HG02642 (cell line): Measurements from ENCODE around the gene LCA5.
"Not testable (repeated sequence)": the region's sequence is repeated elsewhere in the genome, so short reads cannot be mapped to it uniquely, and the experiment has no call there.

Experiments
- ATAC-seq: cut with Tn5 transposase; IDR thresholded peaks from one replicate; pipeline ENCODE4 v1.9.1; 2021; ENCODE audit warnings: mild to moderate bottlenecking; ENCODE audit not compliant: unreplicated experiment, poor library complexity

Gene LCA5

DNA sequence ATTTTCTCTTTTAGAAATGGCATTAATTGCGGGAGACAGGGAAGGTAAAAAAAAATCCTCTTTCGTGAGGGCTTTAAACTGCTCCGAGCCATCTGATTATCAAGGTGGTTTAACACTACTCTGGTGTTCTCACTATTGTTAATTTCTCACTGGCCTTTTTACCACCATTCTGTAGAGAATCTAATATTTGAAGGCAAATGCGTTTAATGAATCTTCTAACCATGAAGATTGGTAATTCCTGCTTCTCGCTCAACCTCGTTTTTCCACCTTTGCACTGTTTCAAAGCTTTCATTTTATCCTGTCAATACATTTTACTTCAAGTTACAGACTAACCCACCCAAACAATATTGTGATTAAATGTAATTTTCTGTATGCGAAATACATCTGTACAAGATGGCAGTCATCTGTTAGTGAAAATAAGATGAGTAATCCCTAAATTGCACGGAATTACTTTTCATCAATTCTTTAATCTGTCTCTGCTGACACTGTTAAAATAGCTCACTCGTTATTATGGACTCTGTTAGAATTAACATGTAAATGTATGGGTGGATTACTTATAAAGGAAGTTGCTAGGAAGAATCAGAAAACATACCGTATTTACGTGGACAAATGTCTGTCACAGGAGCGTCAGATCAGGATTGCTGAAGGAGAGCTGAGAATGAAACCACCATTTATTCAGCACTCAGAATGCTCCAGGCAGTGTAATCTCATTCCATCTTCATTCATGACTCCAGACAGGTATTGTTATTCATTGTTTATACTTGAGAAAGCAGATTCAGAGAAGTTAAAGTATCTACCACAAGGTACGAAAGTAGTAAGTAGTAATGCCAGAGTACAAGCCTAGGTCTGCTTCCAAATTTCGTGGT, 1.1 kb upstream of the LCA5 start:
- ATAC-seq, result no peak

DNA sequence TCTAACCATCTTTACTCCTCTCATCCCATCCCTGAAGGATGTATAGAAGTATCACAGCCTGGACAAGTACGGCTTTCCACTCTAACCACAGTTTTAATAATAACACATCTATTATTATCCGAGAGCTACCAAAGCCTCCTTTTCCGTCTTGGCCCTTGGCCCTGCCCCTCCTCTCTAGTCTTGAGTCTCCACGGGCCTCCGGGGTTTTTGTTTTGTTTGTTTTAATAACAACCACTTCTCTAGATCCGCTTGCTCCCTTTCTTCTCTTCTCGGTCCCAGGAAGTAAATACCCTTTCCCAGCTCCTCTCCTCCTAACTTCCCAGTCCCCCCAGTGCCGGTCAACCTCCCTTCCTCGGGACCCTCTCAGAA, 661 bp downstream of the LCA5 start:
- no peak for ATAC-seq

DNA sequence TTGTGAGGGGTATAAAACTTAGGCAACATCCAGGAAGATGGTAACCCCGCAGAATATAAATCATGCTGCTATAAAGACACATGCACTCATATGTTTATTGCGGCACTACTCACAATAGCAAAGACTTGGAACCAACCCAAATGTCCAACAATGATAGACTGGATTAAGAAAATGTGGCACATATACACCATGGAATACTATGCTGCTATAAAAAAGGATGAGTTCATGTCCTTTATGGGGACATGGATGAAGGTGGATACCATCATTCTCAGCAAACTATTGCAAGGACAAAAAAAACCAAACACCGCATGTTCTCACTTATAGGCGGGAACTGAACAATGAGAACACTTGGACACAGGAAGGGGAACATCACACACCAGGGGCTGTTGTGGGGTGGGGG, 7.7 kb downstream of the LCA5 start:
- not testable (repeated sequence) for ATAC-seq

DNA sequence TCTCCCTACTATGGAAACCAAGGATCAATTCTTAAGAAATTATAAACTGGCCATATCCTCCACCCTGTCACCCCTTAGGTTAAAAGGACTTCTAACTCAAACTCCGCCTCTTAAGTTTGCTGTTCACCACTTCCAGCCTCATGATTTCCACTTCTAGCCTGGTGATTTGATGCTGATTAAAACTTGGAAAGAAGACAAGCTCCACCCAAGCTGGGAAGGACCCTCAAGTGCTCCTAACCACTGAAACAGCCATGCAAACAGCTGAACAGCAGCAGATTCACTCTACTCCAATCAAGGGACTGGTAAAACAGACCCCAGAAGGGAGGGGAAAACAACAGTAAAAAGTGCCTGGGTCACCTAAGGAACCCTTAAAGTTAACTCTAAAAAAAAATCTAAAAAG, 10.3 kb downstream of the LCA5 start:
- ATAC-seq, result no peak

DNA sequence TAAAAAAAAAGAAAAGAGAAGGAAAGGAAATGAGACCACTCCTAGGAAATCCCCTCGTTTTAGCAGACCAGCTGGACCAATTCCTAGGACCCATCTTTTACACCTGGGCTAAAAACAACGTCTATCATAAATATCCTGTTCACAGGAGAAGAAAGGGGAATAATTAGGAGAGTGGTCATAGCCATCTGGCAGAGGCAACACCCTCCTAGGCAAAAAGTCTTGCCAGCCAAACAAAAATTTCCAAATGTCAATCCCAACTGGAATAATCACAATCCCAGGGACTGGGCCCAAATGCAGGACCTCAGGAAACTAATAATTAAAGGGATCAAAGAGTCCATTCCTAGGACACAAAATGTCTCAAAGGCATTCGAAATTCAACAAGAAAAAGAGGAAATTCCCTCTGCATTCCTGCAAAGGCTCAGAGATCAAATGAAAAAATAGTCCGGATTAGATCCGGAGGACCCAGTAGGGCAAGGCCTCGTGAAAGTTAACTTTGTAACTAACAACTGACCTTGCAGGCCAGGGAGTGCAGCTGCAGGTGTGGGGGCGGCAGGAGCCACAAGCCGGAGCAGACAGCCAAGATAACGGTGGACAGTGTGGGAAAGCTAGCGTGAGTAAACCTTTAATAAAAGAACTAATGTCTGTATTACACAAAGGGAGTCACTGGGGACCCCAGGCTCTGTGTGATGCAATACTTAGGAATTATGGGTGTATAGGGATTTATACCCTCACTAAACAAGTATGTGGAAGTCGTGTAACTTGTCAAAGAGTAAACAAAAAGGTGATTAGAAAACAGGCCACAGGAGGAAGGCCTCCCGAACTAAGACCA, 11.7 kb downstream of the LCA5 start:
- no peak for ATAC-seq

DNA sequence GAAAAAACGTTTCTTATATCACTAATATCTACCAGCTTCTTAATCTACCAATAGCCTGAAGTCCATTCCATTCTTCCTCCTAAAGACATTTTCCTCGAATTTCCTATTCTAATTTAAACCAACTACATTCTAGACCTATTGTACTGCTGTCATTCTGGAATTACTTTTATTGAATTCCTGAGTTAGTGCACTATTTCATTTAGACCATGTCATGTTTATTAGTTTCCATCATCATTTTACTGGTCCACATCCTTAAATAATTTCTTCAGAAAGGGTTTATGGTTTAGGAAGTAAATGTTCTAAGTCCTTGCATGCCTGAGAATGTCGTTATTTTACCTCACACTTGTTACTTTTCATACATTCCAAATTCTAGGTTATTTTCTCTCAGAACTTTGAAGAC, 13.2 kb downstream of the LCA5 start:
- no peak for ATAC-seq

DNA sequence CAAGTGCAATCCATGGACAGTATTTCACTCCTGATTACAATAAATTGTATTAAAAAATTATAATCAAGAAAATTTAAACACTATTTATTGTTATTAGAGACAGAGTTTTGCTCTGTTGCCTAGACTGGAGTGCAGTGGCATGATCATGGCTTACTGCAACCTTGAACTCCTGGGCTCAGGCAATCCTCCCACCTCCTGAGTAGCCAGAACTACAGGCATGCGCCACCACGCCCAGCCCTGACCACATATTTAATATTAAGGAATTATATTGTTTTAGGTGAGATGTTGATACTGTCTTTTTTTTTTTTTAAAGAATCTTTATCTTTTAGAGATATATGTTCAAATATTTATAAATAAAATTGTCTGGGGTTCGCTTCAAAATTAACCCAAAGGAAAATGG, 14.6 kb downstream of the LCA5 start:
- ATAC-seq, result no peak

DNA sequence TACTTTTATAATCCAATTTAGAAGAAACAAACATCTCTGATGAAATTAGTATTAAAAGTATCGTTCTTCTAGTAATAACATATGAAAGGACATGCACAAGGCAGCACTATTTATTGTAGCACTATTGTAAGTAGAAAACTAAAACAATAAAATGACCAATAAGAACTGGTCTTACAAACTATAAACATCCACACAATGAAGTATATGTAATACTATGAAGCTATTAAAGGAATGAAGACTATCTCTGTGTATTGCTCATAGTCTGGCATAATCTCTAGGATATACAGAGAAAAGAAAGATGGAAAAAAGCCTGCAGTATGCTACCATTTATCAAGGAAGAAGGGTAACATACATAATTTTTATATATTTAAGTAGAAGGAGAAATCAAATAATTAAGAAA, 16.7 kb downstream of the LCA5 start:
- ATAC-seq, result no peak

DNA sequence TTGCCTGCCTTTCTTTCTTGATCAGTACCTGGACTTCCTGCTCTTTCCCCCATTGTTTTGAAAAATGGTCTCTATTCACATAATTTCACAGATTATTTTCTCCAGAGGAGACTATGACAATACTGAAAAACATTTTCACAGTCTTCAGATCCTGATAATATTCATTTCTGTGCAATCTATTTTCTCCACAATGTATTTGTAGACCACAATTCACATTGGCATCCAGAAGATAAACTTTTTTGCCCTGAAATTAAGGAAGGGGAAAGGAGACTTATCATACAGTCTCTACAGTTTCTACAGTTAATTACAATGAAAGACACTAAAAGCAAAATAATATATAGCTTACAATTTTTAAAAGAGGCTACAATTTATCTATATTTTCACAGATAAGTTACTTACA, 18.4 kb downstream of the LCA5 start:
- ATAC-seq, result no peak

DNA sequence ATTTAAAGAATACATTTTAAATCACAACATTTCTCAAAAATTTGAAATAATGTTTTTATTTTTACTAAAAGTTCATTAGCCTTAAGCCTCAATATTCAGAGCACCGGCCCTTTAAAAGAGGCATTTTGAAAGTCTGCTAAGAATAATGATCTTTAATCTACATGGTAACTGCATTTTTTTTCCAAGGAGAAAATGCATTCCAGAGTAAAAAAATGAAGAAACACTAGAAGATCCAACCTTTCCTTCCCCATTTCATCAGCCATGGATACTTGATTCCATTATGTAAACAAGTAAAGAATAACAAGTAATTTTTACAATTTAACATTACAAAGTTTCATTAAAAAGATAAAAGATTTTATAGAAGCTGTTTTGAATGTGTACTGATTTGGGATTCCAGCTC, 21.8 kb downstream of the LCA5 start:
- ATAC-seq, result no peak

DNA sequence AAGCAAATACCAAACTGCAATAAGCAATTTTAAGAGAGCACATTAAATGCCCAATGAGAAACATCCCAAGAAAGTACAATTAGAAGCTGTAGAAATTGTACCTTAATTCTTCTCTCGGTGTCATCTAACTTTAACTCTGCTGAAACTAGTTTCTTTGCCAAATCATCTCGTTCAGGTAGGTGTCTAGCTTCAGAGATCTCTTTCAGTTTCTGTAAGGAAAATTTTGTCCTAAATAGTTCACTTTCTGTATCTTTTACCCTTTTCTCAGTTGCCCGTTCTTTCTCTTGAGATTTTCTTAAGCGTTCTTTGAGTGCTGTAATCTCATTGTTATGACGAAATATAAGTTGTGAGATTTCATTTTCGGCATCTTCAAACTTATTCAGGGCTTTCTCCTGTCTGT, 24.1 kb downstream of the LCA5 start:
- no peak for ATAC-seq

DNA sequence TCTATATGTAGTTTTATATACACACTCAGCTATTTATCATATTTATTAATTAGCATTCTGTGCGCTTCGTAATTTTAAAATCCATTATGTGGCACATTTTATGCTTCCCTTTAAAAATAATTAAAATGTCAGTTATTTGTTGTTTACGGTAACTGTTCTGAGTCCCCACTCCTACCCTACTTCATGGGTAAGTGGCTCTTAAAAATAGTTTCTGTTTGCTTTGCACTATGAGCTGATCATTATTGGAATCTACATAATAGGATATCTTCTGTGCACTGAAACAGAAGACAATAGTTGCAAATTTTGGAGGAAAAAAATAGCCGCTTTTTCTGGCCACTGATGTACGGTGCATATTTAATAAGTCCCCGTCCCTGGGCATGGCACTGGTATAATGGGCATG, 25.2 kb downstream of the LCA5 start:
- no peak for ATAC-seq

DNA sequence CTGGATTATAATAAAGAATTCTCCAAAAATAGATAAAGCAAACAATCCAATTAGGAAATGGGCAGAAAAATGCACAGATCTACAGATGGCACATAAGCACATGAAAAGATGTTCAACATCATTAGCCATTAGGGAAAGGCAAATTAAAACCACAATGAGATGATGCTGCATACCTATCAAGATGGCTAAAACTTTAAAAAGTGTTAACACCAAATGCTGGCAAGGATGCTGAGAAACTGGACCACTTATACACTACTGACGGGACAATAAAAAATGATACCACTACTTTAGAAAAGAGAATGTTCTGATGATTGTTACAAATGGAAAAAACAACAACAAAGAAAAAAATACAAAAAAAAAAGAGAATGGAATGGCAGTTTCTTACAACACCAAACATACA, 26.5 kb downstream of the LCA5 start:
- ATAC-seq, result no peak

DNA sequence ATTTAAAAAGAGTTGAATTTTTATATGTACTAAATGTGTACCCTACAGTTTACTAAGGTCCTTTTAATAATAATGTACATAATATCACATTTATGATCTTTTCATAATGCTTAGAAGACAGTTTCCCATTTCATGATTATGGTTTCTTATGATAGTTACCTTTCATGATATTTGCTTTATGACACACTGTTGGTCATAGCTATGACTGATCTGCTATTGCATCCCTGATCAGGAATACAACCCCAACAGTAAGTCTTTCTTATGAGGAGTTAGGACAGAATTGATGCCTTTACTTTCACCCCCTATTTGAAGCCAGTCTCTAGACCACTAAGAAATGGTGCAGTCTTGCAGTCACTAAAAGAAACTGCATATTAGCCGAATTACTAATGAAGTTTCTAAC, 31.0 kb downstream of the LCA5 start:
- ATAC-seq, result no peak

DNA sequence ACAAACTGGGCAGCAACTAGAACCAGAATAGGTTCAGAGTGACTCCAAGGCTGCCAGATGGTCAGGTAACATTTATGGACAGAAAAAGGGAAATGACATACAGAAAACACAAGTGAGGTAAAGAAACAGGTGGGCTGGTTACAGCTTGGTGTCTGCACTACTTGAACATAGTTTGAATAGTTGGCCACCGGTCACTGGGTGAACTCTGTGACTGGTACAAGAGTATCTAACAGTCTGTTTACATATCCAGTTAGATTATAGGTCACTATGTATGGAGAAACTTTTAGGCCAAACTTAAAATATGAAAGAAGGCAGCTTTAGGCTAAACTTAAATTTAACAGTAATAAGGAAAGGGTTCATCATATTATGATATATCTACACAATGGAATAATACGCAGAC, 32.9 kb downstream of the LCA5 start:
- ATAC-seq, result no peak

DNA sequence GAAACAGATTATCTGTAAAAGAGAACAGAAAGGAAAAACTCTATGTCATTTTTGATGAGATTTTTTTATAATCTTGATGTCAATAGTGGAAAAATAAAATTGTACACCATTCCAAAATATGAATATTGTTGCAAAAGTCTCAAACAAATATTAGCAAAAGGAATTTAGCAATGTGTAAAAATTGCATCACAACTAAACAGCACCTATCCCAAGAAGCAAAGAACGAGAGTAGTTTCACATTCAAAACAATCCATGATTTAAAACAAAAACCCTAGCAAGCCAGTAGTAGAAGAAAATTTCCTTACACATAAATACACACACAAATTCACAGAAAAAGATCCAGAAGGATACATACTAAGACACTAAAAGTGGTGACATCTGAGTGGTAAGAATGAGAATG, 38.4 kb downstream of the LCA5 start:
- ATAC-seq, result no peak

DNA sequence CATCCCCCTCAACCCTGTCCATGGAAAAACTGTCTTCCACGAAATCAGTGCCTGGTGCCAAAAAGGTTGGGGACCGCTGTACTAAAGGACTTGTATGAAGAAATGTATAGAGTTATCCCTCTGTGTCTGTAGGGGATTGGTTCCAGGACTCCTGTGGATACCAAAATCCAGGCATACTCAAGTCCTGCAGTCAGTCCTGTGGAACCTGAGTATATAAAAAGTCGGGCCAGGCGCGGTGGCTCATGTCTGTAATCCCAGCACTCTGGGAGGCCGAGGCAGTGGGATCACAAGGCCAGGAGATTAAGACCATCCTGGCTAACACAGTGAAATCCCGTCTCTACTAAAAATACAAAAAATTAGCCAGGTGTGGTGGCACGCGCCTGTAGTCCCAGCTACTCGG, 42.0 kb downstream of the LCA5 start:
- ATAC-seq, result no peak

DNA sequence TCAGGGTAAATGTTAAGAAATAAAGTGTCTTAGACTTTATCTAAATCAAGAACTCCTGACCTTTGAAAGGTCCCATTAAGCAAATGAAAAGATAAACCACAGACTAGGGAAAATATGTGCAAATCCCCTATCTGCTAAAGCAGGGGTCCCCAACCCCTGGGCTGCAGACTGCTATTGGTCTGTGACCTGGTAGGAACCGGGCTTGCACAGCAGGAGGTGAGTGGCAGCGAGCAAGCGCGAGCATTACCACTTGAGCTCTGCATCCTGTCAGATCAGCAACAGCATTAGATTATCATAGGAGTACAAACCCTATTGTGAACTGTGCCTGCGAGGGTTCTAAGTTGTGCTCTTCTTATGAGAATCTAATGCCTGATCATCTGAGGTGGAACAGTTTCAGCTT, 42.4 kb downstream of the LCA5 start:
- ATAC-seq, result no peak

DNA sequence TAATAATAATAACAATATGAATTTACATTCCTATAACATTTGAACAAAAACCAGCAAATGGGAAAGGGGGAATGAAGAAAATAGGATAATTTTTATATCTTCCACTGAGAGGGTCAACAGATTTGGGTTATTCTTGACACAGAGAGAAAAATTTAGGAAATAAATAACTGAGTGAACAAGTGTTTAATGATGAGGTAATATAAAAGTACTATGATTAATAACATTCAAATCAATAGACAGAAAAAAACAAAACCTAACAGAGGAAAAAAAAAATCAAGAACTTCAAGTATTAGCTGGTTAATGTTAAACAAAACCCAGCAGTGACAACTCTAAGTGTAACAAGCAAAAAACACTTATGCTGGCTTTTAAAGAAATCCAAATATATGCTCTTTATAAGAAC, 66.5 kb downstream of the LCA5 start:
- ATAC-seq, result no peak

DNA sequence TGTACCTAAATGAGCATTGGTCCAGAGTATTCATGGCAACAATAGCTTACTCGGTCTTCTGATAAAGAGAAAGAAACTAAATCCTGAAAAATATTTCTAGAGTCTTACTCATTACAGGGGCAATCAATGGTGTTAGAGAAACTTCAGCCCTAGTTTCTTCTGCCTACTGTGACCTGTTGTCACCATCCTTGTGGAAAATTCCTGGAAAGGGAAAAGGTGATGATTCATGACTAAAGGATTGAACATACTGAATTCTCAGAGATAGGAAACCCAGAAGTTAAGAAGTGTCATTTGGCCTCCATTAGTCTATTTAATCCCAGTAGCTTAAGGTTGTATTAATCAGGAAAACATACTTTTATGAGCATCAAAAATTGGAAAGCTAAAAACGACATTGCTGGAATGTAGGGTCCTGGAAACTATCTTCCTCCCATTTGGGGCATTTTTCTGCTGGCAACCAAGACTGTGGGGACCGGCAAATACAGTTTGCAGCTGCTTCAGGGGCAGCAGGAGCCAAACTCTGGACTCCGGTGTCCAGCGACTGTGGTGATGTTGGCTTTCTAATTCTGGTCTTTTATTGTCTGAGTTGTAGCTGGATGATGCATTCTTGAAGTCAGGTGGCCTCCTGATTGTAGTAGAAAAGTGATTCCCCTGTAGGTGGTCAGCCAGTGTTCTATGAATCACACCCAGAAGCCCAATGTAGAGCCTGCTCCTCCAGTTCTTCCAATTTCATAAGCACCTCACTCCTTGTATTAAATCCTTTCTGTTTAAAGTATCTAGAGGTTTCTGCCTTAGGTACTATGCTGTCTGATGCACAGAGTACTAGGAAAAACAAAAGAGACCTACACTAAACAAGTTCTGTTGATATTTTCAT, 67.6 kb downstream of the LCA5 start:
- ATAC-seq, result no peak

DNA sequence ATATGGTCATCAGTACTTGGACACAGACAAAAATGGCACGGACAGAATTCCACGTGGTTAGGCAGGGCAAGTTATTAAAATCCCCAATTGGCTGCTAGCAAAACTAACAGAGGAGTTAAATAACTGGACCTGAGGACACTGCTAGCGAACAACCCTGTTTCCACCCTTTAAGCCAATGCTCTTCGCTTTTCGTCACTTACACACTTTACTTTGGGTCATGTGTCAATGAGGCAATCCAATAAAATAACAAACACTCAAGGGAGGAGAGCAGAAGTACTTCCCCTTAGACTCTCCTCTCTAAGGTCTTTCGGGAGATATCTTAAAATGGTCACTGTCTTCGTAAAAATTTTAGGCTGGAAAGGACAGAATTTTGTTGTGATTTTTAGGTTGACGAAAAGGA, 68.6 kb downstream of the LCA5 start:
- no peak for ATAC-seq
